ENCODE data around the gene ZNF527.

GRCh38 chr19:37346091-37346490, 24.8 kb upstream of the ZNF527 start:
- TF ChIP-seq CTCF (conservative IDR thresholded peaks at IDR 0.05) (no peak), EZH2 (IDR thresholded peaks at IDR 0.05; ENCODE audit: low read depth) (no peak)

Data from PC-9 (cell line).